GM12878 (cell line): ENCODE measurements around the gene DAPK2. TPM values are rescaled to one million over a fixed set of nuclear protein-coding genes. Genes with fewer than 3 reads are reported as not detected.

ENCODE experiments used
- ATAC-seq: fragments of 200-7000 bp; cut with Tn5 transposase; 3 replicates; pipeline ENCODE4 v1.9.1; 2020; ENCODE audit warnings: mild to moderate bottlenecking, moderate library complexity
- BruUV-seq: library from RNA; stranded (reverse); fragments of 400-500 nt; replicated peaks from 2 replicates; lab custom pipeline; 2021; lab: Mats Ljungman, UMichigan
- CTCF ChIA-PET: fragments of 300-600 bp; sonication (Branson Sonifier 250); formaldehyde crosslinking; extraction: SDS; loops from one replicate; lab custom pipeline; 2021; ENCODE audit warnings: inconsistent platforms; lab: Yijun Ruan, JAX
- POLR2A ChIA-PET: fragments of 350-600 bp; formaldehyde crosslinking; extraction: SDS; loops from one replicate; lab custom pipeline; 2021; ENCODE audit warnings: inconsistent platforms; lab: Charles Lee
- RAD21 ChIA-PET: fragments of 300-600 bp; sonication (Branson Sonifier 250); formaldehyde crosslinking; loops from one replicate; lab custom pipeline; 2023; ENCODE audit warnings: antibody characterized with exemption; ENCODE audit not compliant: unreplicated experiment; lab: Charles Lee
- SMC1A ChIA-PET: fragments of 300-600 bp; sonication (Branson Sonifier 250); formaldehyde crosslinking; loops from one replicate; lab custom pipeline; 2023; ENCODE audit not compliant: unreplicated experiment, uncharacterized antibody; lab: Charles Lee
- DNase-seq: peaks from one replicate; pipeline ENCODE4 v3.0.0-alpha.2; 2011; ENCODE audit warnings: low read depth, low spot score
- FAIRE-seq: peaks from 3 replicates; lab custom pipeline; 2011; peaks lifted over from hg19 to GRCh38; lab: Jason Lieb, UNC
- H2AFZ ChIP-seq: 2 replicates; pipeline ENCODE4 v1.6.0; 2011; ENCODE audit warnings: low read depth, low read length, control low read depth; ENCODE audit not compliant: control insufficient read depth
- H3K27ac ChIP-seq: 2 replicates; pipeline ENCODE4 v1.5.1; 2011; ENCODE audit warnings: control low read depth; ENCODE audit not compliant: control insufficient read depth, insufficient read depth
- H3K27me3 ChIP-seq, 2 experiments: replicated peaks in 1 of 2; 2 replicates each; pipeline versions ENCODE4 v1.6.0 to v1.6.1; 2011; ENCODE audit warnings: low read length in 1 of 2; ENCODE audit not compliant: control insufficient read depth in 2 of 2, insufficient read depth in 2 of 2
- H3K36me3 ChIP-seq, 2 experiments: 2 replicates each; pipeline ENCODE4 v1.5.1; 2011; ENCODE audit warnings: low read length in 1 of 2; ENCODE audit not compliant: control insufficient read depth in 2 of 2, insufficient read depth in 2 of 2
- H3K4me1 ChIP-seq: 2 replicates; pipeline ENCODE4 v1.6.1; 2011; ENCODE audit warnings: mild to moderate bottlenecking, low read length, moderate library complexity, mixed read lengths; ENCODE audit not compliant: control insufficient read depth, insufficient read depth
- H3K4me2 ChIP-seq: 2 replicates; pipeline ENCODE4 v1.6.0; 2011; ENCODE audit warnings: control low read depth; ENCODE audit not compliant: control insufficient read depth, insufficient read depth
- H3K4me3 ChIP-seq: fragments of 200-600 bp; sonication (generic); 2 replicates; pipeline ENCODE4 v1.5.1; 2016
- H3K79me2 ChIP-seq: 2 replicates; pipeline ENCODE4 v1.6.0; 2011; ENCODE audit warnings: low read length; ENCODE audit not compliant: control insufficient read depth, insufficient read depth
- H3K9ac ChIP-seq: 2 replicates; pipeline ENCODE4 v1.8.0; 2011; ENCODE audit warnings: low read length, control low read depth, mixed read lengths; ENCODE audit not compliant: control insufficient read depth, insufficient read depth
- H3K9me3 ChIP-seq: replicated peaks from 3 replicates; pipeline ENCODE4 v1.5.1; 2011; ENCODE audit warnings: mild to moderate bottlenecking, low read length; ENCODE audit not compliant: control insufficient read depth, insufficient read depth
- H4K20me1 ChIP-seq: 2 replicates; pipeline ENCODE4 v1.6.0; 2011; ENCODE audit not compliant: control insufficient read depth, insufficient read depth
- DPF2 ChIP-seq: fragments of 450-650 bp; IDR thresholded peaks from 2 replicates; pipeline ENCODE4 v1.6.1; 2017; ENCODE audit warnings: mild to moderate bottlenecking
- EP300 ChIP-seq, 2 experiments: fragments of 150-350 bp in 1 of 2; IDR thresholded peaks; 2 replicates each; pipeline ENCODE4 v1.6.1; 2011 to 2012; ENCODE audit warnings: low read depth in 2 of 2, low read length in 2 of 2, borderline replicate concordance in 1 of 2, improper control_type of control experiment in 1 of 2, inconsistent platforms in 1 of 2; ENCODE audit not compliant: control insufficient read depth in 1 of 2
- FOXM1 ChIP-seq: IDR thresholded peaks from 2 replicates; pipeline ENCODE4 v1.6.1; 2012; ENCODE audit warnings: low read depth, mild to moderate bottlenecking, inconsistent platforms, low read length, moderate library complexity
- KLF5 ChIP-seq: fragments of 450-650 bp; IDR thresholded peaks from 2 replicates; pipeline ENCODE4 v1.6.1; 2014; ENCODE audit warnings: mild to moderate bottlenecking; ENCODE audit not compliant: partially characterized antibody
- MTA2 ChIP-seq: fragments of 450-650 bp; IDR thresholded peaks from 2 replicates; pipeline ENCODE4 v1.6.1; 2016; ENCODE audit warnings: low read depth, mild to moderate bottlenecking, moderate library complexity
- PAX8 ChIP-seq: fragments of 450-650 bp; IDR thresholded peaks from 2 replicates; pipeline ENCODE4 v1.6.1; 2017; ENCODE audit warnings: mild to moderate bottlenecking, moderate library complexity
- SIN3A ChIP-seq: IDR thresholded peaks from 2 replicates; pipeline ENCODE4 v1.6.1; 2012; ENCODE audit warnings: low read depth, low read length, improper control_type of control experiment
- SREBF1 ChIP-seq: IDR thresholded peaks from 2 replicates; pipeline ENCODE4 v1.6.1; 2012; ENCODE audit warnings: mild to moderate bottlenecking, low read length
- SUPT20H ChIP-seq: IDR thresholded peaks from 2 replicates; pipeline ENCODE4 v1.6.1; 2011; ENCODE audit warnings: low read depth, mild to moderate bottlenecking, low read length, moderate library complexity, borderline replicate concordance; ENCODE audit not compliant: control insufficient read depth
- YY1 ChIP-seq: IDR thresholded peaks from 2 replicates; pipeline ENCODE4 v1.6.1; 2011; ENCODE audit warnings: low read depth, mild to moderate bottlenecking, low read length
- ZSCAN29 ChIP-seq: fragments of 450-650 bp; IDR thresholded peaks from 2 replicates; pipeline ENCODE4 v1.6.1; 2017; ENCODE audit warnings: mild to moderate bottlenecking, moderate library complexity
- in situ Hi-C: fragments of 300-500 bp; cut with MboI; formaldehyde crosslinking; loops from 9 replicates; pipeline ENCODE4 v1.14.3; 2018; ENCODE audit warnings: mixed read lengths
- intact Hi-C: fragments of 100-400 bp; cut with micrococcal nuclease; formaldehyde crosslinking; loops from one replicate; pipeline ENCODE4 v1.14.2; 2022; ENCODE audit not compliant: unreplicated experiment
- polyA plus RNA-seq, 11 experiments: library from polyadenylated mRNA; depleted of rRNA in 4 of 11; unstranded in 6 of 11; stranded (reverse) in 5 of 11; fragments of >200 nt; fragmentation: Nextera tagmentation in 4 of 11; fragmentation: Illumina TruSeq in 1 of 11; extraction: Ambion mirVana in 4 of 11; extraction: Trizol in 1 of 11; gene quantifications; 1 replicate in 1 of 11; 2 replicates in 10 of 11; pipeline versions ENCODE4 v1.2.1 to v1.2.3, GENCODE V29; 2011 to 2016; ENCODE audit warnings: inconsistent platforms in 2 of 11, missing spikeins in 2 of 11, low read depth in 1 of 11
- total RNA-seq, 4 experiments: library from RNA; depleted of rRNA in 3 of 4; stranded (reverse); fragments of >200 nt in 3 of 4; fragmentation: Illumina TruSeq in 1 of 4; extraction: Trizol in 1 of 4; gene quantifications; 2 replicates each; pipeline versions ENCODE4 v1.2.1 to v1.2.3, GENCODE V29; 2013 to 2021

Gene DAPK2
- total and polyA plus RNA-seq, 10 of the 15 experiments (the other 5 are each of a cell fraction or from before 2014, with no cell fraction given), result 0.69 to 8.4 (median 4.1) TPM

DNA sequence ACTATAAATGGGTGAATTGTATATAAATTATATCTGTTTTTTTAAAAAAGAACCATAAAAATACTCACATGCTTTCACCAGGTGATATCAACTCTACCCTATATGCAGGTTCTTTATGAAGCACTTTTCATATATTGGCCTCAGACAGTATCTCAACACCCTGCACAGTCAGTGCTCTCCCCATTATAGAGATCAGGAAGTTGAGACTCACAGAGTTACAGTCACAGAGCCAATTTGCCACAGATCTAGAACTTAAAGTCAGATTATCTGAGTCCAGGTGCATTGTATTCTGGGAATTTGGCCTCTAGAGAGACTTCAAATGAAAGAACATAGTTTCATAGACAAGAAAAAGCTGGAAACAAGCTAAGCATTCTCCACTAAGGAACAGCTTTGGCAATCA lies 38.1 kb downstream of the DAPK2 start:
- POLR2A ChIA-PET, result interaction anchor here (0.8 to 3.9 kb wide), 3 partner anchors 16 to 38 kb away, joined by 3 to 21 read pairs (median 4); no protein-coding TSS in a partner anchor
- TF ChIP-seq ZSCAN29 (no peak), PAX8 (no peak), SUPT20H (no peak), YY1 (no peak), EP300 (IDR thresholded peaks at IDR 0.05; ENCODE audit: borderline replicate concordance in 1 of 2, control insufficient read depth in 1 of 2, low read depth in 2 of 2, low read length in 2 of 2) (no peak), SREBF1 (no peak), FOXM1 (no peak), MTA2 (no peak), KLF5 (no peak), SIN3A (no peak), DPF2 (no peak)
- BruUV-seq, result no TSS peak

More for the DNA sequence above, 38.1 kb downstream of the DAPK2 start:
- CTCF ChIA-PET, result interaction anchor here (1.2 to 5.4 kb wide), 8 partner anchors 20 to 255 kb away, joined by 3 to 102 read pairs (median 43); no protein-coding TSS in a partner anchor
- peaks cover 3% of the 10 kb centered on the region for H3K79me2 ChIP-seq
- ATAC-seq (no peak), DNase-seq (no peak), FAIRE-seq (no peak)
- H2AFZ ChIP-seq, result no peak overlapping the region
- no peak overlapping the region for H3K4me2 ChIP-seq
- no peak overlapping the region for H3K9ac ChIP-seq
- intact Hi-C loops, result no loop called here
- no peaks in the 10 kb centered on the region for H3K36me3 ChIP-seq
- RAD21 ChIA-PET, result interaction anchor here (0.6 to 4.6 kb wide), 7 partner anchors 21 to 190 kb away, joined by 3 to 50 read pairs (median 21); partner anchors contain the start of gene DAPK2
- H3K27ac ChIP-seq, result no peak overlapping the region
- in situ Hi-C loops, result no loop called here
- SMC1A ChIA-PET, result interaction anchor here (1.0 to 6.6 kb wide), 12 partner anchors 12 to 263 kb away, joined by 3 to 80 read pairs (median 27); no protein-coding TSS in a partner anchor
- no peak overlapping the region for H3K4me3 ChIP-seq
- H3K4me1 ChIP-seq, result peaks cover 32% of the 10 kb centered on the region
- no peaks in the 10 kb centered on the region for H3K27me3 ChIP-seq
- H3K9me3 ChIP-seq, result no peaks in the 10 kb centered on the region
- no peaks in the 10 kb centered on the region for H4K20me1 ChIP-seq
